H1 (cell line): Measurements from ENCODE around the gene CACNA1B. TPM values are rescaled to one million over a fixed set of nuclear protein-coding genes. Genes with fewer than 3 reads are reported as not detected.

Experiments used
- BCL11A ChIP-seq, 2 experiments: IDR thresholded peaks; one replicate each; pipeline ENCODE4 v1.6.1; 2011; ENCODE audit warnings: low read depth in 2 of 2, low read length in 2 of 2, mild to moderate bottlenecking in 2 of 2
- CBX5 ChIP-seq: fragments of 300-800, 300-1000 bp; sonication (generic); IDR thresholded peaks from 2 replicates; pipeline ENCODE4 v1.7.1; 2016; ENCODE audit warnings: antibody characterized with exemption, low read length, low read depth
- CHD1 ChIP-seq: IDR thresholded peaks from 2 replicates; pipeline ENCODE4 v1.6.1; 2012; ENCODE audit warnings: low read depth, low read length, improper control_type of control experiment
- CREB1 ChIP-seq: IDR thresholded peaks from 2 replicates; pipeline ENCODE4 v1.6.1; 2012; ENCODE audit warnings: inconsistent platforms
- FOSL1 ChIP-seq: IDR thresholded peaks from 2 replicates; pipeline ENCODE4 v1.6.1; 2011; ENCODE audit warnings: mild to moderate bottlenecking, low read depth, low read length, moderate library complexity; ENCODE audit not compliant: insufficient read depth
- NANOG ChIP-seq: IDR thresholded peaks from 2 replicates; pipeline ENCODE4 v1.6.1; 2011; ENCODE audit warnings: low read length, low read depth, mild to moderate bottlenecking, inconsistent platforms; ENCODE audit not compliant: insufficient read depth, poor library complexity, severe bottlenecking
- SP2 ChIP-seq: IDR thresholded peaks from 2 replicates; pipeline ENCODE4 v1.6.1; 2012; ENCODE audit warnings: mild to moderate bottlenecking, low read length, inconsistent platforms
- TAF1 ChIP-seq: IDR thresholded peaks from 2 replicates; pipeline ENCODE4 v1.6.1; 2011; ENCODE audit warnings: mild to moderate bottlenecking, low read depth, low read length
- TBP ChIP-seq: IDR thresholded peaks from 2 replicates; pipeline ENCODE4 v1.6.1; 2011; ENCODE audit warnings: low read depth, low read length, improper control_type of control experiment
- USF2 ChIP-seq: IDR thresholded peaks from 2 replicates; pipeline ENCODE4 v1.6.1; 2011; ENCODE audit warnings: low read length, improper control_type of control experiment
- ZNF274 ChIP-seq: IDR thresholded peaks from 2 replicates; pipeline ENCODE4 v1.7.0; 2012; ENCODE audit warnings: low read length, borderline replicate concordance; ENCODE audit errors: extremely low read depth
- polyA plus RNA-seq, 7 experiments: library from polyadenylated mRNA; depleted of rRNA in 3 of 7; stranded (reverse) in 5 of 7; unstranded in 2 of 7; fragments of >200 nt in 5 of 7; fragments of 200-250 nt in 2 of 7; gene quantifications; 1 replicate in 5 of 7; 2 replicates in 1 of 7; 4 replicates in 1 of 7; pipeline versions ENCODE4 v1.2.1 to v1.2.3, GENCODE V29; 2011 to 2013; ENCODE audit warnings: missing spikeins in 2 of 7, mixed read lengths in 2 of 7
- total RNA-seq: library from RNA; stranded (reverse); fragmentation: NEBNext Ultra II Directional; extraction: Animal tissue kit (Norgen Biotek cat#: 25700); gene quantifications from 2 replicates; pipeline ENCODE4 v1.2.1, GENCODE V29; 2021

The CACNA1B gene
- total and polyA plus RNA-seq, 2 of the 8 experiments (the other 6 are each of a cell fraction or from before 2014, with no cell fraction given) = 1.5 to 5.7 TPM

- no peak for TF ChIP-seq CBX5
- TF ChIP-seq FOSL1 = no peak
- no peak for TF ChIP-seq CREB1
- TF ChIP-seq USF2 = no peak
- TF ChIP-seq TBP = no peak
- no peak for TF ChIP-seq TAF1
- TF ChIP-seq NANOG = no peak
- no peak for TF ChIP-seq SP2
- no peak for TF ChIP-seq ZNF274
- TF ChIP-seq CHD1 = no peak
- TF ChIP-seq BCL11A (IDR thresholded peaks at IDR 0.05; ENCODE audit: low read depth in 2 of 2, low read length in 2 of 2) = no peak
Observed at GRCh38 chr9:138082918-138083636, 205.5 kb downstream of the CACNA1B start (continued).
